SW480 (cell line): ENCODE data around the gene LDLRAP1.
"Not testable (repeated sequence)": the region's sequence is repeated elsewhere in the genome, so short reads cannot be mapped to it uniquely, and the experiment has no call there.

Experiments used
- DNase-seq: peaks from one replicate; pipeline ENCODE4 v3.0.0-alpha.2; 2016; ENCODE audit warnings: low spot score

The LDLRAP1 gene, protein sequence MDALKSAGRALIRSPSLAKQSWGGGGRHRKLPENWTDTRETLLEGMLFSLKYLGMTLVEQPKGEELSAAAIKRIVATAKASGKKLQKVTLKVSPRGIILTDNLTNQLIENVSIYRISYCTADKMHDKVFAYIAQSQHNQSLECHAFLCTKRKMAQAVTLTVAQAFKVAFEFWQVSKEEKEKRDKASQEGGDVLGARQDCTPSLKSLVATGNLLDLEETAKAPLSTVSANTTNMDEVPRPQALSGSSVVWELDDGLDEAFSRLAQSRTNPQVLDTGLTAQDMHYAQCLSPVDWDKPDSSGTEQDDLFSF

DNA sequence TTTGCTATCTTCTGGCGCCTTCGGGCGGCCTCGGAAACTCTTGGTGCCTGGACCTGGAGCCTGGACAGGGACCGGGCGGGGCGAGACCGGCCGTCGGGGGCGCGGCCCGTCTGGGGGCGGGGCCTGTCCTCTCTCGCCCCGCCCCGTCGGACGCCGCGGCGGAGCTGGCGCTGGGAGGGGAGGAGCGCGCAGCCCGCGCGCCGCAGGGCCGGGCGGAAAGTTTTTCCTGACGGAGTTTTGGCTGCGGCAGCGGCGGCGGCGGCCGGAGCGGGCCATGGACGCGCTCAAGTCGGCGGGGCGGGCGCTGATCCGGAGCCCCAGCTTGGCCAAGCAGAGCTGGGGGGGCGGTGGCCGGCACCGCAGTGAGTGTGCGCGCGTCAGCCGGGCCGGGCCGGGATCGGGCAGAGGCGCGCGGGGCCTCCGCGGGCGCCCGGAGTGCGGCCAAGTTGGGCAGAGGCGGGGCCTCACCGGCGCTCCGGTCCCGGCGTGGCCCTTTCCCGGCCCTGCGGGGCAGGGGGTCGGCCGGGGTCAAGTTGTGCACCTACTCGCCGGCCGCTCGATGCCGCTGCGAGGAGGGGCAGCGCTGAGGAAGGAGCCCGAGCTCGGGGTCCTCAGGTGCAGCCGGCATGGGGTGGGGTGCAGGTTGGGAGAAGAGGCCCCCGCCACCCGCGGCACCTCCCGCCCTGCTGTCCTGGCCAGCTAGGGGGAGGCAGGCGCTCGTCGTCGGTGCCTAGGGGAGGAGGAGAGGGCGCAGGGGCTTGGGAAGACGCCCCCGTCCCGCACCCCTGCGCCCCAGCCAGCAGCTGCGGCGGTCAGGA lies at the start of gene LDLRAP1:
TSS of gene LDLRAP1 (plus strand) at position 182 of the 818 bp plus-strand sequence. CDS start at position 275, 93 bp downstream.
- peak; percentile 37 for DNase-seq

DNA sequence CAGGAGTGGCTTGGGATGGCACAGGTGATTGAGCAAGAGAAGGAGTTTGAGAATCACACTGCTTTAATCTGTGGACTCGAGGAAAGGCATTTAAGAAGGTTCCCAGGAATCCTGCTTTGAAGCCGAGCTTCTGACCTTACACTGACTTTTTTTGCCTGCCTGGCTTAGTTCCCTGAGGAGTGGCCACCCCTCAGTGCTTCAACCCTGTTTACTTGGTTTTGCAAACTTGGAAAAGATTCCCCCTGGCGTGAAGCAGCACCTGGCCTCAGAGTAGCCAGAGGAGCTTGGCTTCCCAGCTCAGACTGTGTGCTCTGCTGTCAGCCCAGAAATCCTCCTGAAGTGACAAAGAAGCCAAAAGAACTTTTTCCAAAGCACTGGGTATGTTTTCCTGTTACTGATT lies 48.5 kb upstream of the LDLRAP1 start:
- no peak for DNase-seq

DNA sequence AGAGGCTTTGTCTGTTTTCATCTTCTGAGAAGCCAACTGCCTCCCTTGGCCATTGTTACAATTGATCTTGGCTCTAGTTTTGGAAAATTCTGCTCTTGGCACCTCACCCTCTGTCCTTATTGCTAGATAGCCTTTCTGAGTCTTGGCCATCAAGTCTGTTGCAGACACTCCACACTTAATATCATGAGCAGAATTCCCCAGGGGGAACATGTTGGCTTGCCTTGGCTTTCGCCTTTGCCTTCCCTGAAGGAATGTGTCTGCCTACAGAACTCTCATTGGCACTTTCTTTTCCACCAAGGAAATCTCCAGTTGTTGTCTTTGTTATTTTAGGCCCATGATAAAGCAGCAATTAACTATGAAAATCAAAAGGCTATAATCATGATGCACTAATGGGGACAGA lies 42.7 kb upstream of the LDLRAP1 start:
- no peak for DNase-seq

DNA sequence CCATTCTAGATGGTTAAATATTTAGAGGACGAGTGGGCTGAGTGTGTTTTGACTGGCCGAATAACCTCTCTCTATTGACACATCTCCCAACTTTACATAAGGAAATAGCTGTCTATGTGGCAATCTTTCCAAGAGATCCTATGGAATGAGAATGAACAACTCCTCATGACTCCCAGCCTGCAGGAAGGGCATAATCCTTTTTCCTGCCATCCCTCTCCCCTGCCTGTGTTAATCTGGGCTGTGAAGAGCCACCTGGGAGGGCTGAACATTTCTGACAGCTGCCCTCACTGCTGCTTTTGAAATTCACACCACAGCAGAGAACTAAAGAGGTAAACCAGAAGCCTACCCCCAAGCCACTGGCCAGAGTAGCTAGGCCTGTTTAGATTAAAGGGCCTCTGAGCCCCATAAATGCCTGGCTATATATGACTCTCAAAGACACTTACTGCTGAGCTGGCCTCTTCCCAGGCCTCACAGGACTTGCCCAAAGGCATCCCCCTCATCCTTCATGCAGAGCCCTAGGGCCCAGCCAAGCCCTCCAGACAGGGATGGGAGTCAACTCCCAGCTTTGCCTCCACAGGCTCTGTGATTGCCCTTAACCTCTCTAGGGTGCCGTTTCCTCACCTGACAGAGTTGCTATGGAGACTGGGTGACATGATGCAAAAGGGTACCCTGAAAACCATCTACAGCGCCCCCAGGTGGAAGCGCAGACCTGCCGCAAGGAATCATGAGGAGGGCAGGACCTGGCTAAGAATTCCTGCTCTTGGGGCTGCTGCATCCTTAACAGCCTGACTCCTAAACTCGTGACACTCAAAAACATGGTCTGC lies 42.0 kb upstream of the LDLRAP1 start:
- DNase-seq = no peak

DNA sequence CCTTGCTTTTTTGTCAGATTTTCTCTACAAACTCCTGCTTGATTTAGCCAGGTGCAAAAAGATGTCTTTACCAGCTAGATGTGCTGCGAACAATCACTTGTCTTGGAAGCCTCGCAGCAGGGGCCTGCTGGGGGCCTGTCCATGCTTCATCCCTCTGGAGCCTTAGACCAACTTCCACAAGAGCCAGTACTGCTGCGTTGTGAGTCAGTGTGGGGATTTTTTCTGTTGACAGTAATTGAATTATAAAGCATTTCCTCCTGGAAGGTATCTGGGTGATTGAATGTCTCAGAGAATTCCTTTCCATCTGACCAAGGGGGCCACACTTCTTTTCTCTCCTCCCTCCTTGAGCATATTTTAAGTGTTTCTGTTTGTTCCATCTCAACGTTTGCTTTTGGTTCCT lies 40.4 kb upstream of the LDLRAP1 start:
- no peak for DNase-seq

DNA sequence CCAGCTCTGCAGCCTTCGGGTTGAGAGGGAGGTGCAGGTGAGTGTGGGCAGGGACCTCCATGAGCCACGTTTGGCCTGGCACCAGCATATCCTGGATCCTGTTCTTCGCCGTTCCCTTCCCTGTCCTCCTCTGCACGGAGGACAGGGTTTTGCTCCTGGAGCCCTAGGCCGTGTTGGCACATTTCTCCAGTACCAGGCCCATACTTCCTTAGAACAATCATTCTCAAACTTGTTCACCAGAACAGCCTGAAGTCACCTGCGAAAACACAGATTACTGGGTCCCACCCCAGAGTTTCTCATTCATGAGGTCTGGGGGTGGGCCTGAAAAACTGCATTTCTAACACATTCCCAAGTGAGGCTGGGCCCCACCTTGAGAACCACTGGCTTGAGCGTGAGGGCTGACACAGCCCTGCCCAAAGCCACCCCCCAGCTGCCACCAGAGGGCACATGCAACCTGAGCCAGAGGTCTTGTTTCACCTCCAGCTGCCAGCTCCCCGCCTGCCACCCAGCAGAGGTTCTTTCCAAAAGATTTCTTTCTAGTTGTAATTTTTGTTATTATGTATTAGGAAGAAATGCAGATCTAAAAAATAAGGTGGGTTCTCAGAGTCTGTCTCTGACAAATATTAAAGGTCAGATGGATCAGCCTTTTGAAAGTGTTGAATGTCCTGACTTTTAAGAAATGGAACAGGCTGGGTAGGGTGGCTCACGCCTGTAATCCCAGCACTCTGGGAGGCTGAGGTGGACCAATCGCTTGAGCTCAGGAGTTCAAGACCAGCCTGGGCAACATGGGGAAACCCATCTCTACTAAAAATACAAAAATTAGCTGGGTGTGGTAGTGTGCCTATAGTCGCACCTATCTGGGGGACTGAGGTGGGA lies 39.6 kb upstream of the LDLRAP1 start:
- peak; percentile 48 for DNase-seq

DNA sequence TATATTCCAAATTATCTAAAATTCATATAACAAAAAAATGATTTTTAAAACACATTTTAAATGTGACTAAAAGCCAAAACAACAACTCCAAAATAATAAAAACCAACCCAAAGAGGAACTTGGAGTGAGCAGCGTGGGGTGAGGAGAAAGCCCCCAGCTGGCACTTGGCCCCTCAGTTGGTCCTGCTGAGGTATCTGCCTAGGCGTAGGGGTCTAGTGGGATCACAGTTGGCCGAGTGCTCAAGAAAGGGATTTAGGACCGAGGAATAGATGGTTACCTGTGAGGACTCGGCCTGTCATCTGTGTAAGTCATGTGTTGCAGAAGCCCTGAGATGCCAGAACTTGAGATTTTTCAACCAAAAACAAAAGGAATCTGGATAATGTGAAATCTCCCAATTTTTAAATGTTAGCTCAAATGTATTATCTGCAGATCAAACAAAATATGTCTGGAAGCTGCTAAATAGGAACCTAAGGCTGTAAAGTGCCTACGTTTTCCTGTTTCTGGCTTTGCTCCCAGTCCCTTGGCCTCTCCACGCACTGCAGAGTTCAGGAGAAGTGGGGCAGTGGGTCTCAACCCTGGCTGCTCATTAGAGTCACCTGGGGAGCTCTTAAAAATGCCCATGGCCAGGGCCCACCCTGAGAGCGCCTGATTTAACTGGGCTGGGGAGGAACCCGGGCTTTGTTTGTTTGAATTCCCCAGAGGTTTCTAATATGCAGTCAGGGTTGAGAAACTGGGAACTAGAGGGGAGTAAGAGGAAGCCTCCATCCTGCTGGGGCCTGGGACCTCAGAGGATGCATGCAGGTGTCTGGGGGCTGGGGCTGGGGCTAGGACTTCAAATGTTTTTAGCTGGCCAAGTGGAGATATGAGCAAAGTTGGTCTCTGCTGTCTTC lies 38.5 kb upstream of the LDLRAP1 start:
- DNase-seq = no peak

DNA sequence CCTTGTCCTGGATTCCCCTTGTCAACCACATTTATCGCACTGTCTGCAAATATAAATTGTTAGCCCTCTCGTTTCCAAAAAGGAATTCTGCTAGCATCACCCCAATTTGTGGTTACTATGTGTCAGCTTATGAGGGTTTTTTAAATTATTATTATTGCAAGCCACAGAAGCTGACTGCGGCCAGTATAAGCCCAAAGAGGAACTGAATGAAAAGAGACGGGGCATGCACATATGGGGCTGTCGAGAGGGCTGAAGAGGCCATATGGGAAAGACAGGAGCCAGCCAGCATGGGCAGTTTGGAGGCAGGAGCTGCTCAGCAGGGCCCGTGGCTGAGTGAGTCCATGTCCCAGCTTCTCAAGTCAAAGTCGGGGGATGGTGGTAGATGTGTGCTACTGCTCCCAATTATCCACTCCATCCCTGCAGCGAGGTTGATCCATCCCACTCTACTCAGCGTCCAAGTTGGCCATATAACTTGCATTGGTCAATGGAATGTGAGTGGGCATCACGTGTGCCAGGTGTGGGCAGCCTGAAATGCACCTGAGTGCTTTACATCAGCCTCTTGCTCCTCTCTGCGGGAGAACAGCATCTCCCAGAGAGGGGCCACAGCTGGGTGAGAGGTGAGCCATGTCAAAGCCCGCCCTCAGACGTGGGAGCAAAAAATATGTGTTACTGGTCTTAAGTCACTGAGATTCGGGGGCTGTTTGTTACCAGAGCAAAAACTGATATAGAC lies 37.6 kb upstream of the LDLRAP1 start:
- DNase-seq = no peak

DNA sequence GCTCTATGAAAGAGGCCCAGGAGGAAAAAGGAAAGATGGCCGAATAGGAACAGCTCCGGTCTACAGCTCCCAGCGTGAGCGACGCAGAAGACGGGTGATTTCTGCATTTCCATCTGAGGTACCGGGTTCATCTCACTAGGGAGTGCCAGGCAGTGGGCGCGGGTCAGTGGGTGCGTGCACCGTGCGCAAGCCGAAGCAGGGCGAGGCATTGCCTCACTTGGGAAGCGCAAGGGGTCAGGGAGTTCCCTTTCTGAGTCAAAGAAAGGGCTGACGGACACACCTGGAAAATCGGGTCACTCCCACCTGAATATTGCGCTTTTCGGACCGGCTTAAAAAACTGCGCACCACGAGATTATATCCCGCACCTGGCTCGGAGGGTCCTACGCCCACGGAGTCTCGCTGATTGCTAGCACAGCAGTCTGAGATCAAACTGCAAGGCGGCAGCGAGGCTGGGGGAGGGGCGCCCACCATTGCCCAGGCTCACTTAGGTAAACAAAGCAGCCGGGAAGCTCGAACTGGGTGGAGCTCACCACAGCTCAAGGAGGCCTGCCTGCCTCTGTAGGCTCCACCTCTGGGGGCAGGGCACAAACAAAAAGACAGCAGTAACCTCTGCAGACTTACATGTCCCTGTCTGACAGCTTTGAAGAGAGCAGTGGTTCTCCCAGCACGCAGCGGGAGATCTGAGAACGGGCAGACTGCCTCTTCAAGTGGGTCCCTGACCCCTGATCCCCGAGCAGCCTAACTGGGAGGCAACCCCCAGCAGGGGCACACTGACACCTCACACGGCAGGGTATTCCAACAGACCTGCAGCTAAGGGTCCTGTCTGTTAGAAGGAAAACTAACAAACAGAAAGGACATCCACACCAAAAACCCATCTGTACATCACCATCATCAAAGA lies 36.6 kb upstream of the LDLRAP1 start:
- not testable (repeated sequence) for DNase-seq

DNA sequence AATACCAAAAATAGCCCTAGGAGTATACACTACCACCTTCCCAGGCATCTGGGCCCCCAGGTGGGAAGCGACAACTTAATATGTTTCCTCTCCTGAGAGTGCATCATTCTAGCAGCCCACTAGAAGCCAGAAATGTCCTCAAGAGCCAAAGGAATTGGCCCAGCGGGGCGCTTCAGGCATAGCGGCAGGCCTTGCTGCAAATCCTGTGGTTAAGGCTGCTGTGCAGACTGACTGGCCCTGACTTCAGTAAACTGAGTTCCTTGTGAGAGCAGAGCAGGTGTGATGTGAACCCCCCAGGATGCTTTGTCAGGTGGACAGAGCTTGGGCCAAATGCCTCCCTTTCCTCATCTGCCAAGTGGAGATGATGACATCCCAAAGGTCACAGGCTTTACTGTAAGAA lies 29.7 kb upstream of the LDLRAP1 start:
- no peak for DNase-seq

DNA sequence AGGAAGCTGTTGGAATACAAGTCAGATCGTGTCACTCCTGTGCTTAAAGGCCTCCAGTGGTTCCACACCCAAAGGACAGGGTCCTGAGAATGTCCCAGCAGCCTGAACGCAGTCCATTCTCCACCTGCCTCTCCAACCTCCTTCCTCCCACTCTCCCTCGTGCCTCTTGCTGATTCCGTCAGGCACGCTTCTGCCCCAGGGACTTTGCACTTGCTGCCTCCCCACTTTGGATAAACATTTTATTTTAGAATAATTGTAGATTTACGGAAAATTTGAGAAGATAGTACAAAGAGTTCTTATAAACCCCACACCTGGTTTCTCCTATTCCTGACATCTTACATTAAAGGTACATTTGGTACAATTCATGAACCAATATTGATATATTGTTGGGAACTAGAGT lies 28.4 kb upstream of the LDLRAP1 start:
- DNase-seq = no peak

DNA sequence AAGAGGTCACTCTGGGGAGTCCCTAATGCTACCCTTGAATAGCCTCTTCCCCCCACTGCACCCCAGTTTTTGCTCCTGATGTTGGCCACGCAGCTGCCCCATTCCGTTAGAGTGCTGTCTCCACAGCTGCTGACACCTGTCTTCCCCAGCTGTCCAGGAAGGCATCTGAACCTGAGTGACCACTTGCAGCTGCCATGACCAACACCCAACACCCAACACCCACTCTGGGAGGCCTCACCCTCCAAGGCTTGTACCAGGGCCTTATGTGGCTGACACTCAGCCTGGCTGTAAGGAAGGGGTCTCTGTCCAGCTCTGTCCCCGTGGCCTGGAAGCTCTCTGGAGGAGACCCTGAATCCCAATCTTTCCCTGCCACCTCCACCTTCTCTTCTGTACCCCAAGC lies 26.7 kb upstream of the LDLRAP1 start:
- DNase-seq = no peak

DNA sequence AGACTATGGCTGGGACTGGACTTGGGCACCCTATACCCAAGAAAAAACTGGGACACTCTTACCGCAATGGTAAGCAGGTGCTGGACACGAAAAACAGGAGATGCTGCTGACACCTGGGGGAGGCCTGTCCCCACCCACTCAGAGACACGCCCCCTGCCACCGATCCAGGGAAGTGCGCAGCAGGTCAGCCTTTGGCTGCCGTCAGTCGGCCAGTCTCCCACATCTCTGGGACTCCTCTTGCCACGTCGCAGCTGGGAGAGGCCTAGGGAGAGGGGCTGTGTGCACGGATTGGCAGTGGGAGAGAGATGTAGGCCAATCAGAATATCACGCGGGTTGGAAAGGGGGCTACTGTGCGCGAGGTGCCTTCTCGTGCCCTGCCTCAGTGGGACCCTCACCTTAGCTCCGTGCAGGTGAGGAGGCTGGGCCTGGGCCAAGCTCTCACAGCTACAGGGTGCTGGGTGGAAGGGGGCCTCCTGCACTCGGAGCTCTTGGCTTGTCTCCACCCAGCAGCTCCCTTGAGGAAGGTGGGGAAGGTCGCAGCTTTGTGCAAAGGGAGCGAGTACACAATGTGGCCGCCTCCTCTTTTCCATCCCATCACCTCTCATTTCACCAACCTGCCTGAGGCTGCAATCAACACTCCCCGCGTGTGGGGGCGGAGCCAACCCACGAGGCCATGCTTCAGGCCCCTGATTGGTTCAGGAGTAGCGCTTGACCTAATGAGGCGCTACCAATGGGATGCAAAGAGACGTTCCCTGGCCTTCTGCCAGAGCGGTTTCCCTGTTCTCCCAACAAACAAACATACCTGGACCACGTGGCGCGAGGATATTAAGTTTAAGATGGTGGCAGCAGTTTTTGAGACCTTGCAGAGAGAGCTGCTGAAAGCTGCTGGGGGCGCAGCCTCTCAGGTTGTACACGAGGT lies 25.7 kb upstream of the LDLRAP1 start:
- DNase-seq = no peak

DNA sequence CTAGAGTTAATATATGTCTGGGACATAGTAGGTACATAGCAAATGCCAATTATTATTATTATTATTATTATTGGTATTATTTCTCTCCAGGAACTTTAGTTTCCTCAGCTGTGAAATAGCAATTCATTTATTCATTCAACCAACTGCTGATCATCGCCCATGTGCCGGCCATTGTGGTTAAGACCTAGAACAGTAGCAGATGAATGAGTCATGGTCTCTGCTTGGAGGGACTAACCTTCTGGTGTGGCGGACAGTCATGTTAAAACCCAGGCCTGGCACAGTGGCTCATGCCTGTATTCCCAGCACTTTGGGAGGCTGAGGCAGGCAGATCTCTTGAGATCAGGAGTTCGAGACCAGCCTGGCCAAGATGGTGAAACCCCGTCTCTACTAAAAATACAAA lies 23.8 kb upstream of the LDLRAP1 start:
- peak; percentile 42 for DNase-seq

DNA sequence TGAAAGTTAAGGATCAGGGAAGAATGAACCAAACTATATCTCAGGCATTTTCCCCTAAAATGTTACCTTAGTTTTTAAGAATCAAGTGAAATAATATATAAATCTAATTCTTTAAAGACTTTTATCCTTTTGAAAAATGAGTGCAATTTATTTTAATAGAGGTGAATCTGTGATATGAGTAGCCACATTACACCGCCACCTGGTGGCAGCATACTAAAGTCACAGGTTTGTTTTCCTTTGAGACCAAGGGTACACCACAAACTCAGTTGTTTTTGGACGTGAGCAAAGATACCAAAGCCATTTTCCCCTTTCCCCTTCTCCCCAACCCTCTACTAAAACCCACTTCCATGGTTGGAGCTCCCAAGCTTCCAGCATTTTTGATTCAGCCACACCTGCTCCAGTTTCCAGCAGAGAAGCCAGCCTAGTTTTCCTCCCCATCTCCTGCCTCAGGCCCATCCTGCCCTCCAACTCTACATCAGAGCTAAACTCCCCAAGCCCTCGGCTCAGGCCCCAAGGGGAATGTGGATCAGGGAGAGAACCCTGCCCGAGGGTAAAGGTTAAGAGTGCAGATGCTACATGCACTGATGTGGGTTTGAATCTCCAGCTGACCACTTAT lies 22.9 kb upstream of the LDLRAP1 start:
- DNase-seq = peak; percentile 40

DNA sequence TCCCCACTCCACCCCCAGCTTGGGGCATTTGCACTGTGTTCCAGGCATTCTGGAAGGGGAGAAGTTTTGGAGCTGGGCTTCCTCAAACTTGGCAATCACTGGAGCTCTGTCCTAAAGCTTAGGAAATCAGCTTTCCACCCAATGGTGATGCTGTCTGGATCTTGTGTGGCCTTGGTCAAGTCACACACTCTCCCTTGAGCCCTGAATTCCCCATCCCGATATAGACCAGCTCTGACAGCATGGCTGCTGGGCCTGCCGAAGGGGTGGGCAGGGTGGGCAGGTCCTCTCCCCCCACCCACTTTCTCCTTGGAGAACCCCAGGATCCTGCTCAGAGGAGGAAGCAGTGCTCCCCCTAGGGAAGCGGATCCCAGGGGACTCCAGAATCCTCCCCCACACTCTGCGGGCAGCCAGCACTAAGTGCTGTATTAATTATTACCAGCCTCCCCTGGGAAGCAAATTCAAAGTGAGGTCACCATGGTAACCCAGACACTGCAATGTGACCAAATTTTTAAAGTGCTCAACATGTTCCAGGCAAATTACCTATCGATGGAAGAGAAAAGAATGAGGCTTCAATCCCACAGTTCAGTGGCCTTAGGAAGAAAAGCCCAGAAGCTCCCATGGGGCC lies 21.3 kb upstream of the LDLRAP1 start:
- DNase-seq = no peak

DNA sequence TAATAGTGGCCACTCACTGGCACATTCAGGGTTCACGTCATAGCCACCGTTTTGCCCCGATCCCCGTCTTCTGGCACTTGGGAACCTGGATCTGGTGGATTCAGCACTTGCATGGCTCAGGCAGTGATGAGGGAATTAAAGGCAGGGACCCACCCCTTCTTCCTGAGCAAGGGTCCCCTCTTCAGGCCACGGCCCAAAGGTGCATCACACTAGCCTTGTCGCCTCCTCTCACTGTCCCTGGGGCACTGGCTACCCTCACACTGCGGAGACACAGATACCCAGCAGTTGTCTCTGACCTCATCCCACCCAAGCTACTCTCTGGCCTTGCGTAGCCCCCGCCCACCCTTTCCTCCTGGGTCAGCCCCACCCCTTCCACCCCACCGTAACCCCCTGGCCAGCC lies 19.9 kb upstream of the LDLRAP1 start:
- no peak for DNase-seq
